Endothelial cell (in vitro differentiated cells): ENCODE data around the gene SH3RF1. TPM values are rescaled to one million over a fixed set of nuclear protein-coding genes. Genes with fewer than 3 reads are reported as not detected.

Source experiments
- DNase-seq: peaks from one replicate; pipeline ENCODE4 v3.0.0; 2021; ENCODE audit warnings: low spot score
- H3K27ac Mint-ChIP-seq: one replicate; pipeline ENCODE4 v1.8.0; 2021; ENCODE audit warnings: mixed read lengths, inconsistent platforms; ENCODE audit not compliant: unreplicated experiment
- H3K27me3 Mint-ChIP-seq: one replicate; pipeline ENCODE4 v1.8.0; 2021; ENCODE audit warnings: mild to moderate bottlenecking, moderate library complexity, mixed read lengths, inconsistent platforms; ENCODE audit not compliant: unreplicated experiment
- H3K36me3 Mint-ChIP-seq: one replicate; pipeline ENCODE4 v1.8.0; 2021; ENCODE audit warnings: mild to moderate bottlenecking, low read depth, mixed read lengths, inconsistent platforms; ENCODE audit not compliant: unreplicated experiment
- H3K4me1 Mint-ChIP-seq: one replicate; pipeline ENCODE4 v1.8.0; 2021; ENCODE audit warnings: mild to moderate bottlenecking, mixed read lengths, inconsistent platforms; ENCODE audit not compliant: unreplicated experiment
- H3K4me3 Mint-ChIP-seq: one replicate; pipeline ENCODE4 v1.8.0; 2021; ENCODE audit warnings: mild to moderate bottlenecking, mixed read lengths, inconsistent platforms; ENCODE audit not compliant: unreplicated experiment
- H3K9me3 Mint-ChIP-seq: one replicate; pipeline ENCODE4 v1.8.0; 2021; ENCODE audit warnings: mixed read lengths, inconsistent platforms; ENCODE audit not compliant: unreplicated experiment
- total RNA-seq: library from RNA; stranded (reverse); fragmentation: NEBNext Ultra II Directional; extraction: Animal tissue kit (Norgen Biotek cat#: 25700); gene quantifications from one replicate; pipeline ENCODE4 v1.2.1, GENCODE V29; 2021; ENCODE audit not compliant: unreplicated experiment
- TF ChIP-seq, protein P1 (sequence below): fragments of 200-600 bp; sonication (generic); IDR thresholded peaks from one replicate; pipeline ENCODE4 v1.5.0; 2021; ENCODE audit warnings: antibody characterized with exemption; ENCODE audit not compliant: unreplicated experiment

Gene SH3RF1
- total RNA-seq, 1 donor from 2014 or later, result 23.5 TPM

DNA sequence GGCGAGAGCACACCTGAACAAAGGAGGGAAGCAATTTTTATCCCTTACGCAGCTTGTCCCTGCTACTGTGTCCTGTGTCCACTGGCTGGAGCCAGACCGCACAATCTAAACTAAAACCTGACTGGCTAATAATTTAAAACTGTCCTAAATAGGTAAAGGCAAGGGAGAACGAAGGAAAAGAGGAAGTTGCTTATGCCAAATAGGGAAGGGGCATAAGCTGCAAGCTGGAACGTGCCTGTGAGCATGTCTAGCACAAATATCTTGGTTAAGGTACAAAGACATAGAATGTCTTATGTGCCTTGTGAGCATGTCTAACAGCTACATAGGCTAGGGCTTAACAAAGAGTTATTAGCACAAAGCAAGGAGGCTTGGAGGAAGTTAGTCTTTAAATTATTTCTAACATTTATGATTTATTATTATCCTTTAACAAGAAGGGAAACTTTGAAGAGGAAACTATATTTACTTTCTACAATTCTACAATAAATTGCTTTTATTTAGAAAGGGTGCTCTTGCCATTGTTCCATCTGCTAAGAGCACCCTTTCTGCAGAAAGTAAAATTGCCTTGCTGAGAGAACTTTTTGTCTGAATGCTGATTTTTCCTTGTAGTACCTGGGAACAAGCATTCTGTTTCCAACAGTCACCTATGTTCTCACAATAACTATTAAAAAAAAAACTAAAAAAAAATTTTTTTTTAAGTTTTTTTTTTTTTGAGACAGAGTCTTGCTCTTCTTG, 180.1 kb downstream of the SH3RF1 start:
- Mint-ChIP-seq H3K27ac (no peak overlapping the region), H3K4me1 (no peaks in the 10 kb centered on the region), H3K27me3 (no peaks in the 10 kb centered on the region), H3K36me3 (peaks cover 35% of the 10 kb centered on the region), H3K9me3 (peaks cover 5% of the 10 kb centered on the region), H3K4me3 (peak overlapping the region; percentile 74)
- TF ChIP-seq, protein P1, sequence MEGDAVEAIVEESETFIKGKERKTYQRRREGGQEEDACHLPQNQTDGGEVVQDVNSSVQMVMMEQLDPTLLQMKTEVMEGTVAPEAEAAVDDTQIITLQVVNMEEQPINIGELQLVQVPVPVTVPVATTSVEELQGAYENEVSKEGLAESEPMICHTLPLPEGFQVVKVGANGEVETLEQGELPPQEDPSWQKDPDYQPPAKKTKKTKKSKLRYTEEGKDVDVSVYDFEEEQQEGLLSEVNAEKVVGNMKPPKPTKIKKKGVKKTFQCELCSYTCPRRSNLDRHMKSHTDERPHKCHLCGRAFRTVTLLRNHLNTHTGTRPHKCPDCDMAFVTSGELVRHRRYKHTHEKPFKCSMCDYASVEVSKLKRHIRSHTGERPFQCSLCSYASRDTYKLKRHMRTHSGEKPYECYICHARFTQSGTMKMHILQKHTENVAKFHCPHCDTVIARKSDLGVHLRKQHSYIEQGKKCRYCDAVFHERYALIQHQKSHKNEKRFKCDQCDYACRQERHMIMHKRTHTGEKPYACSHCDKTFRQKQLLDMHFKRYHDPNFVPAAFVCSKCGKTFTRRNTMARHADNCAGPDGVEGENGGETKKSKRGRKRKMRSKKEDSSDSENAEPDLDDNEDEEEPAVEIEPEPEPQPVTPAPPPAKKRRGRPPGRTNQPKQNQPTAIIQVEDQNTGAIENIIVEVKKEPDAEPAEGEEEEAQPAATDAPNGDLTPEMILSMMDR, result no peak
- DNase-seq, result no peak

- Mint-ChIP-seq H3K36me3 (peaks cover 35% of the 10 kb centered on the region), H3K4me1 (no peaks in the 10 kb centered on the region), H3K4me3 (no peak overlapping the region), H3K27ac (no peak overlapping the region), H3K27me3 (no peaks in the 10 kb centered on the region), H3K9me3 (peaks cover 5% of the 10 kb centered on the region)
- no peak for DNase-seq
- TF ChIP-seq, protein P1, result no peak
These were observed 181.8 kb downstream of the SH3RF1 start for GRCh38 chr4:169089004-169089403.

GRCh38 chr4:169084954-169085353, 185.8 kb downstream of the SH3RF1 start:
- no peaks in the 10 kb centered on the region for H3K27me3 Mint-ChIP-seq
- H3K9me3 Mint-ChIP-seq, result no peaks in the 10 kb centered on the region
- H3K36me3 Mint-ChIP-seq, result peaks cover 7% of the 10 kb centered on the region
- no peaks in the 10 kb centered on the region for H3K4me1 Mint-ChIP-seq
- no peak for DNase-seq
- TF ChIP-seq, protein P1, result no peak
- no peak overlapping the region for H3K4me3 Mint-ChIP-seq
- H3K27ac Mint-ChIP-seq, result no peak overlapping the region

- peaks cover 4% of the 10 kb centered on the region for H3K36me3 Mint-ChIP-seq
- no peak overlapping the region for H3K27ac Mint-ChIP-seq
- H3K4me3 Mint-ChIP-seq, result no peak overlapping the region
- DNase-seq, result no peak
- H3K27me3 Mint-ChIP-seq, result no peaks in the 10 kb centered on the region
- H3K4me1 Mint-ChIP-seq, result no peaks in the 10 kb centered on the region
- TF ChIP-seq, protein P1, result no peak
- no peaks in the 10 kb centered on the region for H3K9me3 Mint-ChIP-seq
These were observed 189.8 kb downstream of the SH3RF1 start for GRCh38 chr4:169080981-169081380.
